H1 (cell line): Measurements from ENCODE around the gene ARNT2. TPM values are rescaled to one million over a fixed set of nuclear protein-coding genes. Genes with fewer than 3 reads are reported as not detected.

Experiments
- CBX5 ChIP-seq: fragments of 300-800, 300-1000 bp; sonication (generic); IDR thresholded peaks from 2 replicates; pipeline ENCODE4 v1.7.1; 2016; ENCODE audit warnings: antibody characterized with exemption, low read length, low read depth
- CHD1 ChIP-seq: IDR thresholded peaks from 2 replicates; pipeline ENCODE4 v1.6.1; 2012; ENCODE audit warnings: low read depth, low read length, improper control_type of control experiment
- CHD2 ChIP-seq: IDR thresholded peaks from 2 replicates; pipeline ENCODE4 v1.6.1; 2012; ENCODE audit warnings: low read length, improper control_type of control experiment
- JUND ChIP-seq: IDR thresholded peaks from 2 replicates; pipeline ENCODE4 v1.6.1; 2011; ENCODE audit warnings: mild to moderate bottlenecking, improper control_type of control experiment, low read length
- POLR2A ChIP-seq, 2 experiments: IDR thresholded peaks; 1 replicate in 1 of 2; 2 replicates in 1 of 2; pipeline ENCODE4 v1.6.1; 2011; ENCODE audit warnings: low read depth in 2 of 2, low read length in 2 of 2, mild to moderate bottlenecking in 2 of 2; ENCODE audit errors: control extremely low read depth in 1 of 2
- RFX5 ChIP-seq: IDR thresholded peaks from 2 replicates; pipeline ENCODE4 v1.6.1; 2011; ENCODE audit warnings: low read depth, low read length, improper control_type of control experiment, borderline replicate concordance
- SP2 ChIP-seq: IDR thresholded peaks from 2 replicates; pipeline ENCODE4 v1.6.1; 2012; ENCODE audit warnings: mild to moderate bottlenecking, low read length, inconsistent platforms
- polyA plus RNA-seq, 7 experiments: library from polyadenylated mRNA; depleted of rRNA in 3 of 7; stranded (reverse) in 5 of 7; unstranded in 2 of 7; fragments of >200 nt in 5 of 7; fragments of 200-250 nt in 2 of 7; gene quantifications; 1 replicate in 5 of 7; 2 replicates in 1 of 7; 4 replicates in 1 of 7; pipeline versions ENCODE4 v1.2.1 to v1.2.3, GENCODE V29; 2011 to 2013; ENCODE audit warnings: missing spikeins in 2 of 7, mixed read lengths in 2 of 7
- total RNA-seq: library from RNA; stranded (reverse); fragmentation: NEBNext Ultra II Directional; extraction: Animal tissue kit (Norgen Biotek cat#: 25700); gene quantifications from 2 replicates; pipeline ENCODE4 v1.2.1, GENCODE V29; 2021

ARNT2 gene
- total and polyA plus RNA-seq, 2 of the 8 experiments (the other 6 are each of a cell fraction or from before 2014, with no cell fraction given) = 9.5 to 14.6 TPM

GRCh38 chr15:80594091-80594889 lies 190.1 kb downstream of the ARNT2 start (continued):
- TF ChIP-seq CHD1 = no peak
- no peak for TF ChIP-seq CHD2
- TF ChIP-seq CBX5 = no peak
- no peak for TF ChIP-seq JUND
- no peak for TF ChIP-seq POLR2A (IDR thresholded peaks at IDR 0.05; ENCODE audit: control extremely low read depth in 1 of 2, low read depth in 2 of 2, low read length in 2 of 2)
- TF ChIP-seq SP2 = no peak
- TF ChIP-seq RFX5 = no peak
